GM23248 (cell line): ENCODE measurements around the gene TRDMT1.

ENCODE experiments used
- EZH2 ChIP-seq: fragments of 200-600 bp; sonication (generic); IDR thresholded peaks from 2 replicates; pipeline ENCODE4 v1.6.1; 2018; ENCODE audit warnings: antibody characterized with exemption, mild to moderate bottlenecking; ENCODE audit not compliant: insufficient read depth, poor library complexity, severe bottlenecking
- EZH2phosphoT487 ChIP-seq: fragments of 200-600 bp; sonication (generic); IDR thresholded peaks from 2 replicates; pipeline ENCODE4 v1.6.1; 2018; ENCODE audit warnings: antibody characterized with exemption, moderate library complexity, mild to moderate bottlenecking, low read depth; ENCODE audit not compliant: insufficient read depth

DNA sequence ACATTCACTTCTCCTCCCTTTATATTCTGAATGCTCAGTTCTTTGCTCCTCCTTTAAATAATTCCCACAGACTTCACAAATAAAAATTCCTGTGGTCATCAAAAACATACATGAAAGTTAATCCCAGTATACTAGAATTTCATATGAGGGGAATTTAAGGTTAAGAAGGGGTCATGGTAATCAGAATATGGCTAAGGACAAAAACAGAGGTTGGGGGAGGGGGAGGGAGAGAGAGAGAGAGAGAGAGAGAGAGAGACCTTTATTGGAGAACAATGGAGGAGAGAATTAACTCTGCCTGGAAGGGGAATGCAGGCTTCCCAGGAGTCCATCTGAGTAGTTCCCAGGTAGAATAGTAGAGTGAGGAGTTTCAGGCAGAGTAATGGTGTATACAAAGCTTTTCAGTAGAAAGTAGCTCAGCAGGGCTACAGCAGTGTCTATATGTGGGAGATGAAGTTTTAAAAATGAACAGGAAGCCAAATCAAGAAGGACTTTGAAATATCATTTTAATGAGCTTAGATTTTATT lies 66.7 kb downstream of the TRDMT1 start:
- TF ChIP-seq EZH2 (no peak), EZH2phosphoT487 (no peak)
